GM18499 (cell line): ENCODE measurements around the gene RNU2-1.
"Not testable (repeated sequence)": the region's sequence is repeated elsewhere in the genome, so short reads cannot be mapped to it uniquely, and the experiment has no call there.

Source experiments
- ATAC-seq: cut with Tn5 transposase; IDR thresholded peaks from one replicate; pipeline ENCODE4 v1.9.1; 2021; ENCODE audit warnings: moderate number of reproducible peaks; ENCODE audit not compliant: insufficient read depth, unreplicated experiment

Gene RNU2-1

DNA sequence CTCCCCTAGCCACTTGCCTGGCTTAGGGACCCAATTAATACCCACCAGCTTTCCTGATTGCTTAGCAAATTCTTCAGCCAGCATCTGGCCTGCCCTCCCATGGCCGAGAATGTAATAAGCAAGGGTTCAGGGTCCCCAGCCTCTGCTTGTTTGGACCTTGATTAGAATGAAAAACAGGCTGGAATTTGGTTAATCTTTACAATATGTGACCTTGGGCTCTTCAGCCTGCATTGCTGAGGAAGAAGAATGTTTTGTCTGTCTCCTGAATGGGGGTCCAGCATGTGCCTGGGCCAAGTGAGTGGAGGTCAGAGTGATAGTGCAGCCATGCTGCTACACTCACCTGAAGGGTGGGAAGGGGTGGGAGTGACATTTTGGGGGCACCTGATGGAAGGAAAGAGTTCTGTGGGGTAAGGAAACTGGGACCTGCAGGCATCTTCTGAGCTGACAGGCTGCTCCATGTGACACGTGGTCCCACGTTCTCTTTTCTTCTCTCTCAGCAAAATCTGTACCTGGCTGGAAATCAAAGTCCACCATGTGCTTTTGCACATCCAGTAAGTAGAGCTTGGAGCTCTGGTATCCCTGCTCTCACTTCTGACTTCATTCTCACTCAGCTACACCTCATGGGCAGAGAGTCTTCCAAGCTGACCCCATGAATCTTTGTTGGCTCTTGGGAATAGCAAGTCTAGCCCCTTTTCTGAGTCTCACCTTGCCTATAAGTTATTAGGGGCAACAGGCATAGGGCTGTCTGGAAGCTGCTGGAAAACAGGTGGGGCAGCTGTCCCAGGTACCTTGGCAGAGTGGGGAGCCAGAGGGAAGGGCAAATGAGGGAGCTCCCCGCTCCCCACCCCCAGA lies 16.8 kb downstream of the RNU2-1 start:
- no peak for ATAC-seq

GRCh38 chr17:43216369-43216761 lies 17.4 kb downstream of the RNU2-1 start:
- ATAC-seq, result no peak

DNA sequence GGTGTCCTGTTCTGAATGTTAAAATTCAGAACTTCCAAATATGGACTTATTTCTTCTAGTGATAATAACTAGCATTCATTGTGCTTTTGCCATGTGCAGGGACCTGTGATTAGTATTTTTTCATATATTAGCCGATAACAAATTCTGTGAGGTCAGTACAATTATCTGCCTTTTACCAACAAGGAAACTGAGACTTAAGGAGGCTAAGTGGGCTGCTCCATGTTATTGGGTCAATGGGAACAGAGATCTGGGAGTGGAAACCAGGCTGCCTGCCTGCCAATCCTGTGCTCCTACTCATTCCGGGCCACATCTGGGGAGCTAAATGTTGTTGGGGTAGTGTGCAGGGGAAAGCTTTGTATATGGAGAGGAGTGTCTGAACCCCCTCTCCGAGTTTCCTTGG lies 18.4 kb downstream of the RNU2-1 start:
- no peak for ATAC-seq

DNA sequence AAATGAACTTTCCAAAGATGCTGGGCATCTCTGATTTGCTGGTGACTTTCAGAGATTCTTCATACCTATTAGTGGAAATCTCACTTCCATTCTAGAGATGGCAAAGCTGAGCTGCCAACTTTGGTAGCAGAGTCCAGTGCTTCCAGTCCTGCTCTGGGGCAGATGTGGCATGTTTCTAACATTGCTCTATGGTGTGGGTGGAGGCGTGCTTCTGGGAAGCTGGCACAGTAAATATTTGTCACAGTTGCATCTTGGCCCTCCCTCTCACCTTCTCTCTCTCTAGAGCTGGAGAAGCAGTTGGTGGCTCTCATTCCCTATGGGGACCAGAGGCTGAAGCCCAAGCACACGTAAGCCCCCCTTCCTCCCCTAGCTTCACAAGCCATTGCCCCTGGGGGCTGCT lies 20.2 kb downstream of the RNU2-1 start:
- ATAC-seq, result no peak

- no peak for ATAC-seq
These were observed 20.9 kb downstream of the RNU2-1 start for GRCh38 chr17:43212641-43213490.

DNA sequence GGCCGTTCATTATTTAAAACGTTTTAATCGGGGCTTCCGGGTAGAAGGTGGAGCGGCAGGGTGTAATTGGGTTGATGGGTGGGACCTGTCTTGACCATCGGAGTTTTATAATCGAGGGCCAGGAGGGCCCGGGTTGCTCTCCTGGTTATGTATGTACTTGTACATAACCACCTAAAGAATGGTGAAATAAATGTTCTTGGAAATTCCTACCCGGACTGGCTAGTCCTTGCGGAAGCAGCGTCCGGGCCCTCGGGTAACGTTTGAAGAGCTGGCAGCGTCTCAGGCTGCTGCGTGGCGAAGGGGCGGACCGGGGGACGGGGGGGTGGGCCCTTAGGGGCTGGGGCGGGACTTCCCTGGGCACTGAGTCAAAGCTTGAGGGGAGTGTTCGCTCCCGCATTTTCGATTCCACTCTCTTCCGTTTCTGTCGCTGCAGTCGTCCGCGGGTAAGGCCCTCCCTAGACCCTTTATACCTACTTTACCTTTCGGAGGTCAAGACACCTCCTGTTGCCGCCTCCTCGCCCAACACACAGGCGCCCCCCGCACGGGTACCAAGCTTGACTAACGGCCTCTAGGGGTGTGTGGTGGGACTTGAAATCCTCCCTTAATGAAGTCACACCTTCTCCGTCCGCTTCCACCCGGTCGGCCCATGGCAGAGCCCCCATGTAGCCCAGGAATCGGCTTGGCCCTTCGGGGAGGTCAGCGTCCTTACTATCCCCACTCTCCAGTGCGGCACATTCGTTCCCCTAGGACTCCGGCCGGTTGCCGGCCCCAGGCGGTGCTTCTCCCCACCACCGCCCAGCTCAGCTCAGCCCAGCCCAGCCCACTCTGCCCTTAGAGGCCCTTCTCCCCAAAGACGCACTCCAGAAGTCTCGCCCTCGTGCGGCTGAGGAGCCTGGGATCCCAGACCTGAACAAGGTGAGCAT lies 22.0 kb downstream of the RNU2-1 start, which contains the start of gene TMEM106A:
TSS of gene TMEM106A (plus strand) at position 396 of the 923 bp plus-strand sequence. CDS start 1,167 bp downstream, outside the sequence.
- no peak for ATAC-seq

- no peak for ATAC-seq
These were observed 22.7 kb downstream of the RNU2-1 start for GRCh38 chr17:43211123-43211479.

GRCh38 chr17:43210576-43210975 lies 23.2 kb downstream of the RNU2-1 start:
- ATAC-seq, result no peak

- ATAC-seq, result not testable (repeated sequence)
These were observed 30.8 kb downstream of the RNU2-1 start for GRCh38 chr17:43203013-43203412.

- ATAC-seq, result no peak
These were observed 33.6 kb downstream of the RNU2-1 start for GRCh38 chr17:43200127-43200526.

- ATAC-seq, result no peak
These were observed 34.1 kb downstream of the RNU2-1 start for GRCh38 chr17:43199633-43200032.

- no peak for ATAC-seq
These were observed 40.5 kb downstream of the RNU2-1 start for GRCh38 chr17:43193251-43193650.

DNA sequence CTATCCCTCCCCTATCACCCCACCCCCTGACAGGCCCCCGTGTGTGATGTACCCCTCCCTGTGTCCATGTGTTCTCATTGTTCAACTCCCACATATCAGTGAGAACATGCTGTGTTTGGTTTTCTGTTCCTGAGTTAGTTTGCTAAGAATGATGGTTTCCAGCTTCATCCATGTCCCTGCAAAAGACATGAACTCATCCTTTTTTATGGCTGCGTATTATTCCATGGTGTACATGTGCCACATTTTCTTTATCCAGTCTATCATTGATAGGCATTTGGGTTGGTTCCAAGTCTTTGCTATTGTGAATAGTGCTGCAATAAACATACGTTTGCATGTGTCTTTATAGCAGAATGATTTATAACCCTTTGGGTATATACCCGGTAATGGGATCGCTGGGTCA lies 47.1 kb downstream of the RNU2-1 start:
- not testable (repeated sequence) for ATAC-seq

DNA sequence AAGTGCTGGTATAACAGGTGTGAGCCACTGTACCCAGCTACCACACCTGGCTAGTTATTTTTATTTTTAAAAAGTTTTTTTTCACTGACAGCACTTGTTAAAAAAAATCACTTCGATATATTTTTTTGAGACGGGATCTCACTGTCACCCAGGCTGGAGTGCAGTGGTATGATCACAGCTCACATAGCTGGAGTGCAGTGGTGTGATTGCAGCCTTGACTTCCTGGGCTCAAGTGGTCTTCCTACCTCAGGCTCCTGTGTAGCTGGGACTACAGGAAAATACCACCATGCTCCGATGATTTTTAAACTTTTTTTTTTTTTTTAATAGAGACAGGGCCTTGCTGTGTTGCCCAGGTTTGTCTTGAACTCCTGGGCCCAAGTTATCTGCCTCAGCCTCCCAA lies 49.9 kb downstream of the RNU2-1 start:
- no peak for ATAC-seq
